OCI-LY3 (cell line): ENCODE measurements around the gene FAM117B.

Experiments
- EZH2phosphoT487 ChIP-seq: fragments of 200-600 bp; shearing (Covaris generic); IDR thresholded peaks from 2 replicates; pipeline ENCODE4 v1.6.1; 2018; ENCODE audit warnings: antibody characterized with exemption, mixed run types, low read depth
- TF ChIP-seq, protein P1 (sequence below): fragments of 200-600, 300-600 bp; sonication (generic); IDR thresholded peaks from 2 replicates; pipeline ENCODE4 v1.5.1; 2014; ENCODE audit warnings: antibody characterized with exemption, low read length, low read depth

DNA sequence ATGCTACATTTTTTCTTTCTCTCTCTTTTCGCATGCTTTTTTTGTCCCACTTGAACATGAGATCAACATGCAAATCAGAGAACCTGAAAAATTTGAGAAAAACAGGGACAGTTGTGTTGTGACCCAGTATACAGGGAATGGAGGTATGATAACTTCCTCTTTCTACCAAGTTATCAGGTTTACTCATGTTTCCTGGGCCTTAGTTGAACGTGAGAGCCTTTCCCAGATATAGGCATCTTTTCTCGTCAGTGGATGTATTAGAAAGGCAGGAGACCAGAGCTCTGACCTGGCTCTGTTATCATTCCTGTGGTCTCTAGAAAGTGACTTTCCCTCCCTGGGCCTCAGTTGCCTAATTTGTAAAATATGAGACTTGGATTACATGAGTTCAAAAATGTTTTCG lies 30.1 kb upstream of the FAM117B start:
- TF ChIP-seq, protein P1, sequence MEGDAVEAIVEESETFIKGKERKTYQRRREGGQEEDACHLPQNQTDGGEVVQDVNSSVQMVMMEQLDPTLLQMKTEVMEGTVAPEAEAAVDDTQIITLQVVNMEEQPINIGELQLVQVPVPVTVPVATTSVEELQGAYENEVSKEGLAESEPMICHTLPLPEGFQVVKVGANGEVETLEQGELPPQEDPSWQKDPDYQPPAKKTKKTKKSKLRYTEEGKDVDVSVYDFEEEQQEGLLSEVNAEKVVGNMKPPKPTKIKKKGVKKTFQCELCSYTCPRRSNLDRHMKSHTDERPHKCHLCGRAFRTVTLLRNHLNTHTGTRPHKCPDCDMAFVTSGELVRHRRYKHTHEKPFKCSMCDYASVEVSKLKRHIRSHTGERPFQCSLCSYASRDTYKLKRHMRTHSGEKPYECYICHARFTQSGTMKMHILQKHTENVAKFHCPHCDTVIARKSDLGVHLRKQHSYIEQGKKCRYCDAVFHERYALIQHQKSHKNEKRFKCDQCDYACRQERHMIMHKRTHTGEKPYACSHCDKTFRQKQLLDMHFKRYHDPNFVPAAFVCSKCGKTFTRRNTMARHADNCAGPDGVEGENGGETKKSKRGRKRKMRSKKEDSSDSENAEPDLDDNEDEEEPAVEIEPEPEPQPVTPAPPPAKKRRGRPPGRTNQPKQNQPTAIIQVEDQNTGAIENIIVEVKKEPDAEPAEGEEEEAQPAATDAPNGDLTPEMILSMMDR, result no peak
- no peak for TF ChIP-seq EZH2phosphoT487
